Measurements from ENCODE around the gene PRDM11. TPM values are rescaled to one million over a fixed set of nuclear protein-coding genes. Genes with fewer than 3 reads are reported as not detected.

PRDM11 gene
- total and polyA plus RNA-seq, 4 donors, result 3.7 to 35.1 (median 14.1) TPM

- Histone ChIP-seq H3K4me1 (ENCODE audit: control insufficient read depth in 5 of 5, insufficient read depth in 5 of 5, low read length in 5 of 5) (peaks cover 0 to 32% (median 0%) of the 10 kb centered on the region in 5 donors), H3K9me3 (ENCODE audit: control insufficient read depth in 4 of 4, insufficient read depth in 3 of 4, low read length in 3 of 4) (no peaks in the 10 kb centered on the region), H3K27ac (ENCODE audit: low read depth in 1 of 2, low read length in 1 of 2) (no peak overlapping the region), H3K4me3 (no peak overlapping the region), H3K36me3 (ENCODE audit: control insufficient read depth in 4 of 4, insufficient read depth in 4 of 4, low read length in 4 of 4) (no peaks in the 10 kb centered on the region), H3K27me3 (ENCODE audit: control insufficient read depth in 3 of 3, insufficient read depth in 3 of 3, low read length in 2 of 3) (no peaks in the 10 kb centered on the region), H3K9ac (ENCODE audit: insufficient read depth in 1 of 2, low read length in 2 of 2) (no peak overlapping the region)
- DNase-seq (peak in 2 of 3 donors; percentile 37 to 62), ATAC-seq (ENCODE audit: insufficient read depth, low FRiP score) (no peak)
- no peak for TF ChIP-seq CTCF (IDR thresholded peaks at IDR 0.05; ENCODE audit: control extremely low read depth, extremely low read depth)
- 62 to 93% methylated on average over 1 of the region's 1 CpG for WGBS, 2 donors
Measured at GRCh38 chr11:45176996-45177395, 30.6 kb downstream of the PRDM11 start.

- H3K27ac ChIP-seq (ENCODE audit: low read depth in 1 of 2, low read length in 1 of 2), result no peak overlapping the region
- no peak for TF ChIP-seq CTCF (IDR thresholded peaks at IDR 0.05; ENCODE audit: control extremely low read depth, extremely low read depth)
- H3K9me3 ChIP-seq (ENCODE audit: control insufficient read depth in 4 of 4, insufficient read depth in 3 of 4, low read length in 3 of 4), result no peaks in the 10 kb centered on the region
- peaks cover 0 to 34% (median 0%) of the 10 kb centered on the region in 5 donors for H3K4me1 ChIP-seq (ENCODE audit: control insufficient read depth in 5 of 5, insufficient read depth in 5 of 5, low read length in 5 of 5)
- no peak overlapping the region for H3K4me3 ChIP-seq
- no peak overlapping the region for H3K9ac ChIP-seq (ENCODE audit: insufficient read depth in 1 of 2, low read length in 2 of 2)
- ATAC-seq (ENCODE audit: insufficient read depth, low FRiP score), result no peak
- no peaks in the 10 kb centered on the region for H3K27me3 ChIP-seq (ENCODE audit: control insufficient read depth in 3 of 3, insufficient read depth in 3 of 3, low read length in 2 of 3)
- 89 to 91% methylated on average over 7 of the region's 7 CpGs for WGBS, 2 donors
- H3K36me3 ChIP-seq (ENCODE audit: control insufficient read depth in 4 of 4, insufficient read depth in 4 of 4, low read length in 4 of 4), result peaks cover 0 to 10% (median 1%) of the 10 kb centered on the region in 4 donors
- no peak for DNase-seq
Measured at GRCh38 chr11:45178223-45178622, 31.8 kb downstream of the PRDM11 start.

- Histone ChIP-seq H3K27ac (ENCODE audit: low read depth in 1 of 2, low read length in 1 of 2) (peak overlapping the region; percentile 88 to 95), H3K27me3 (ENCODE audit: control insufficient read depth in 3 of 3, insufficient read depth in 3 of 3, low read length in 2 of 3) (no peaks in the 10 kb centered on the region), H3K36me3 (ENCODE audit: control insufficient read depth in 4 of 4, insufficient read depth in 4 of 4, low read length in 4 of 4) (peaks cover 2 to 14% (median 8%) of the 10 kb centered on the region in 4 donors), H3K4me1 (ENCODE audit: control insufficient read depth in 5 of 5, insufficient read depth in 5 of 5, low read length in 5 of 5) (peaks cover 0 to 34% (median 2%) of the 10 kb centered on the region in 5 donors), H3K9me3 (ENCODE audit: control insufficient read depth in 4 of 4, insufficient read depth in 3 of 4, low read length in 3 of 4) (no peaks in the 10 kb centered on the region), H3K4me3 (no peak overlapping the region), H3K9ac (ENCODE audit: insufficient read depth in 1 of 2, low read length in 2 of 2) (no peak overlapping the region)
- WGBS, 2 donors, result 83 to 87% methylated on average over 8 of the region's 8 CpGs
- ATAC-seq (ENCODE audit: insufficient read depth, low FRiP score), result no peak
- no peak for TF ChIP-seq CTCF (IDR thresholded peaks at IDR 0.05; ENCODE audit: control extremely low read depth, extremely low read depth)
- no peak for DNase-seq
Measured at GRCh38 chr11:45178890-45179671, 32.6 kb downstream of the PRDM11 start.
